ENCODE measurements around the gene ADAMTS2. TPM values are rescaled to one million over a fixed set of nuclear protein-coding genes. Genes with fewer than 3 reads are reported as not detected.

ADAMTS2 gene
- total RNA-seq, 1 experiment from 2014 or later: not detected

- no peak overlapping the region for H3K9ac ChIP-seq (ENCODE audit: low read length)
- TF ChIP-seq CTCF (conservative IDR thresholded peaks at IDR 0.05; ENCODE audit: low read depth, low read length): no peak
- no peak for TF ChIP-seq EZH2 (IDR thresholded peaks at IDR 0.05; ENCODE audit: low read length, unreplicated experiment)
- no peak for TF ChIP-seq EZH2phosphoT487 (IDR thresholded peaks at IDR 0.05; ENCODE audit: borderline replicate concordance, low read length)
- no peak for ATAC-seq
- POLR2A ChIA-PET (ENCODE audit: unreplicated experiment): no interaction called here
- no peaks in the 10 kb centered on the region for H3F3A ChIP-seq (ENCODE audit: low read length, unreplicated experiment)
- no TSS peak for BruUV-seq (replicated peaks)
- H3K4me1 ChIP-seq (ENCODE audit: insufficient read depth, low read length): no peaks in the 10 kb centered on the region
- H2AFZ ChIP-seq (ENCODE audit: low read length): no peak overlapping the region
- peaks cover 73% of the 10 kb centered on the region for H3K27me3 ChIP-seq (ENCODE audit: low read length)
- no peak overlapping the region for H3K4me3 ChIP-seq (ENCODE audit: low read length)
- no peaks in the 10 kb centered on the region for H3K9me2 ChIP-seq (replicated peaks; ENCODE audit: low read length)
- intact Hi-C loops (cut with micrococcal nuclease): no loop called here
- no peaks in the 10 kb centered on the region for H3K79me2 ChIP-seq (ENCODE audit: low read length)
- no peak for DNase-seq
- no peaks in the 10 kb centered on the region for H3K9me3 ChIP-seq (ENCODE audit: low read length)
- no peaks in the 10 kb centered on the region for H4K20me1 ChIP-seq (ENCODE audit: low read length)
- H3K4me2 ChIP-seq (ENCODE audit: low read length): no peak overlapping the region
- CTCF ChIA-PET: no interaction called here
- no peak overlapping the region for H3K27ac ChIP-seq (ENCODE audit: low read length)
- H3K36me3 ChIP-seq (ENCODE audit: low read depth, low read length): no peaks in the 10 kb centered on the region
These were observed 4.8 kb downstream of the ADAMTS2 start for GRCh38 chr5:179340465-179340864.

- H3K9ac ChIP-seq (ENCODE audit: low read length): no peak overlapping the region
- H3F3A ChIP-seq (ENCODE audit: low read length, unreplicated experiment): no peaks in the 10 kb centered on the region
- intact Hi-C loops (cut with micrococcal nuclease): no loop called here
- no peak for TF ChIP-seq EZH2 (IDR thresholded peaks at IDR 0.05; ENCODE audit: low read length, unreplicated experiment)
- no peak for TF ChIP-seq EZH2phosphoT487 (IDR thresholded peaks at IDR 0.05; ENCODE audit: borderline replicate concordance, low read length)
- no peak for TF ChIP-seq CTCF (conservative IDR thresholded peaks at IDR 0.05; ENCODE audit: low read depth, low read length)
- BruUV-seq (replicated peaks): no TSS peak
- ChIA-PET CTCF (no interaction called here), POLR2A (ENCODE audit: unreplicated experiment) (no interaction called here)
- H3K79me2 ChIP-seq (ENCODE audit: low read length): no peaks in the 10 kb centered on the region
- no peak overlapping the region for H3K27ac ChIP-seq (ENCODE audit: low read length)
- no peak overlapping the region for H3K4me3 ChIP-seq (ENCODE audit: low read length)
- H3K27me3 ChIP-seq (ENCODE audit: low read length): peaks cover 77% of the 10 kb centered on the region
- no peak for ATAC-seq
- H3K36me3 ChIP-seq (ENCODE audit: low read depth, low read length): no peaks in the 10 kb centered on the region
- H2AFZ ChIP-seq (ENCODE audit: low read length): no peak overlapping the region
- no peak overlapping the region for H3K4me2 ChIP-seq (ENCODE audit: low read length)
- no peak for DNase-seq
- no peaks in the 10 kb centered on the region for H3K9me2 ChIP-seq (replicated peaks; ENCODE audit: low read length)
- H4K20me1 ChIP-seq (ENCODE audit: low read length): no peaks in the 10 kb centered on the region
- no peaks in the 10 kb centered on the region for H3K9me3 ChIP-seq (ENCODE audit: low read length)
- H3K4me1 ChIP-seq (ENCODE audit: insufficient read depth, low read length): no peaks in the 10 kb centered on the region
These were observed 5.3 kb downstream of the ADAMTS2 start for GRCh38 chr5:179339996-179340395.

- ChIA-PET POLR2A (ENCODE audit: unreplicated experiment) (no interaction called here), CTCF (no interaction called here)
- H3K4me1 ChIP-seq (ENCODE audit: insufficient read depth, low read length): no peaks in the 10 kb centered on the region
- no peaks in the 10 kb centered on the region for H3F3A ChIP-seq (ENCODE audit: low read length, unreplicated experiment)
- no peaks in the 10 kb centered on the region for H3K9me3 ChIP-seq (ENCODE audit: low read length)
- H3K27ac ChIP-seq (ENCODE audit: low read length): no peak overlapping the region
- no peaks in the 10 kb centered on the region for H3K79me2 ChIP-seq (ENCODE audit: low read length)
- H3K9me2 ChIP-seq (replicated peaks; ENCODE audit: low read length): no peaks in the 10 kb centered on the region
- DNase-seq (no peak), ATAC-seq (no peak)
- no peaks in the 10 kb centered on the region for H3K36me3 ChIP-seq (ENCODE audit: low read depth, low read length)
- no peaks in the 10 kb centered on the region for H4K20me1 ChIP-seq (ENCODE audit: low read length)
- no TSS peak for BruUV-seq (replicated peaks)
- H3K9ac ChIP-seq (ENCODE audit: low read length): no peak overlapping the region
- TF ChIP-seq CTCF (conservative IDR thresholded peaks at IDR 0.05; ENCODE audit: low read depth, low read length) (no peak), EZH2phosphoT487 (IDR thresholded peaks at IDR 0.05; ENCODE audit: borderline replicate concordance, low read length) (no peak), EZH2 (IDR thresholded peaks at IDR 0.05; ENCODE audit: low read length, unreplicated experiment) (no peak)
- intact Hi-C loops (cut with micrococcal nuclease): no loop called here
- H3K27me3 ChIP-seq (ENCODE audit: low read length): peaks cover 78% of the 10 kb centered on the region
- no peak overlapping the region for H3K4me3 ChIP-seq (ENCODE audit: low read length)
- H2AFZ ChIP-seq (ENCODE audit: low read length): no peak overlapping the region
- H3K4me2 ChIP-seq (ENCODE audit: low read length): no peak overlapping the region
These were observed 6.2 kb downstream of the ADAMTS2 start for GRCh38 chr5:179339081-179339480.
